Measurements from ENCODE around the gene ETDA.

ETDA gene

GRCh38 chrX:135302269-135302873, 50.5 kb downstream of the ETDA start:
- no peak overlapping the region for H3K4me3 ChIP-seq (ENCODE audit: control insufficient read depth, low read depth, low read length)
- TF ChIP-seq CTCF (IDR thresholded peaks at IDR 0.05; ENCODE audit: control insufficient read depth, insufficient read depth, low read depth, low read length, missing control alignments): no peak
- no peak for DNase-seq (ENCODE audit: low read depth)

All from AG09309 (cell line).